ENCODE data around the gene ST3GAL3. TPM values are rescaled to one million over a fixed set of nuclear protein-coding genes. Genes with fewer than 3 reads are reported as not detected.
A peak's percentile ranks its signal among the peaks of the same experiment; 100 is the strongest.

The ST3GAL3 gene
- total and polyA plus RNA-seq, 8 donors, result 5.6 to 11.4 (median 8.6) TPM

DNA sequence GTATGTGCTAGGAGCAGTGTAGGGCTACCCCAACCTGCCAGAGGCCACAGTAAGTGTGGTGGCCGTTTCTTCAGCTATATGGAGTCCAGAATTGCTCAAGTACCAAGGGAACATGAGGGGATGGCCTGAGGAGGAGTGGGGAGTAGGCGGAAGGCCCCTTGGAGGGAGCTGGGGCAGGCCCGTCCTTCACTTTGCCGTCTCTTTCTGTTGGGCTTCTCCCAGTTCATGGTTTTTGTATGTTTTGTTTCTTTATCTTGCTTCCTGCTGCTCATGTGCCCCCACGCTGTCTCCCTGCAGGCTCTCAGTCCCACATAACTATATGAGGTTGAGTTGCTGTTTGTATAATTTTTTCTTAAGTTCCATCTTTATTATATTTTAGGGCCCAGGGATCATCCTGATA is 256.6 kb downstream of the ST3GAL3 start:
- intact Hi-C loops (cut with DNase I), result no loop called here
- Histone ChIP-seq H3K27me3 (no peaks in the 10 kb centered on the region), H3K4me1 (no peaks in the 10 kb centered on the region), H3K4me3 (no peak overlapping the region), H3K27ac (no peak overlapping the region), H3K36me3 (peaks cover 0 to under 1% (median 0%) of the 10 kb centered on the region in 3 donors), H3K9me3 (no peaks in the 10 kb centered on the region)
- DNase-seq, result no peak
- TF ChIP-seq, protein P1, sequence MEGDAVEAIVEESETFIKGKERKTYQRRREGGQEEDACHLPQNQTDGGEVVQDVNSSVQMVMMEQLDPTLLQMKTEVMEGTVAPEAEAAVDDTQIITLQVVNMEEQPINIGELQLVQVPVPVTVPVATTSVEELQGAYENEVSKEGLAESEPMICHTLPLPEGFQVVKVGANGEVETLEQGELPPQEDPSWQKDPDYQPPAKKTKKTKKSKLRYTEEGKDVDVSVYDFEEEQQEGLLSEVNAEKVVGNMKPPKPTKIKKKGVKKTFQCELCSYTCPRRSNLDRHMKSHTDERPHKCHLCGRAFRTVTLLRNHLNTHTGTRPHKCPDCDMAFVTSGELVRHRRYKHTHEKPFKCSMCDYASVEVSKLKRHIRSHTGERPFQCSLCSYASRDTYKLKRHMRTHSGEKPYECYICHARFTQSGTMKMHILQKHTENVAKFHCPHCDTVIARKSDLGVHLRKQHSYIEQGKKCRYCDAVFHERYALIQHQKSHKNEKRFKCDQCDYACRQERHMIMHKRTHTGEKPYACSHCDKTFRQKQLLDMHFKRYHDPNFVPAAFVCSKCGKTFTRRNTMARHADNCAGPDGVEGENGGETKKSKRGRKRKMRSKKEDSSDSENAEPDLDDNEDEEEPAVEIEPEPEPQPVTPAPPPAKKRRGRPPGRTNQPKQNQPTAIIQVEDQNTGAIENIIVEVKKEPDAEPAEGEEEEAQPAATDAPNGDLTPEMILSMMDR (IDR thresholded peaks at IDR 0.05), result no peak
- FAIRE-seq, result no peak
- 78 to 83% methylated on average over 5 of the region's 5 CpGs for WGBS, 2 donors
- no peak for ATAC-seq

DNA sequence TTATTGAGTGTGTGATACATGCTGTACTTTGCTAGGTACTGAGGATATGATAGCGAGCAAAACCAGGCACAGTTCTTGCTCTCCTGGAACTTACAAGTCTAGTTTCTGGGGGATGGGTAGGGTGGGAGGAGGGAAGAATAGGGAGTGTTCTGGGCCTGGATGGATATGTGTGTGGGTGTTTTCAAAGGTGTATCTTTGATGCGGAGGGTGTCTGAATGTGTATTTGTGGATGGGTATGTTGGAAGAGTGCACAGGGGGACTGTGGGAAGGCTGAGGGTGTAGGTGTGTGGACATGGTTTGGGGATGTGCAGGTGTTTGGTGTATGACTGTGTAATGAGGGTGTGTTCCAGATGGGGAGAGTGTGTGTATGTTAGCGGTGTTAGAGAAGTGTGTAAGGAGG is 258.0 kb downstream of the ST3GAL3 start:
- DNase-seq (no peak), ATAC-seq (no peak), FAIRE-seq (no peak)
- TF ChIP-seq, protein P1 (IDR thresholded peaks at IDR 0.05), result no peak
- Histone ChIP-seq H3K9me3 (no peaks in the 10 kb centered on the region), H3K4me1 (no peaks in the 10 kb centered on the region), H3K4me3 (no peak overlapping the region), H3K27me3 (no peaks in the 10 kb centered on the region), H3K27ac (no peak overlapping the region), H3K36me3 (no peaks in the 10 kb centered on the region)
- 91 to 94% methylated on average over 3 of the region's 3 CpGs for WGBS, 2 donors
- intact Hi-C loops (cut with DNase I), result no loop called here

DNA sequence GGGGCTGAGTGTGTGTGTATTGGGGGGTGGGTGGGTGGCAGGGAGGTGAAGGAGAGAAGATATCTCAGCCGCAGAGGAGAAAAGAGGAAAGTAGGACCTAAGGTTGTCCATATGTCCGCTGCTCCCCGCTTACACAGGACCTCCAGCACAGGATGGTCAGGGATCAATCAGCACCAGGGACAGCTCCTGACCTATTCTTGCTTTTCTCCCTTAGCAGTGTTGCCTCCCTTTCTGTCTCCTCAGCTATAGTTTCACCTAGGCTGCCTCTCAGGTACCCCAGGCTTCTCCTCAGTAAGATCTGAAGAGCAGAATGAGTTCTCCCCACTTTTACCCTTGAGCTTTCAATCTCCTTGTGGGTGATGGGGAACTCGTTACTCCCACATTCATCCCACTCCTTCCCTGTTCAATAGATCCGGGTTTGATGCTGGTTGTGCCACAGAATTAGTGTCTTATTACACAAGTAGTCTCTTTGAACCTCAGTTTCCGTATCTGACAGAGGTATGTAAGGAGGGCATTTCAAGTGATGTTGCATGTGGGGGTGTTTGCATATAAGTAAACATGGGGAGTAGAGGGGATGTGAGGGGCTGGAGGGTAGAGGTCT is 261.1 kb downstream of the ST3GAL3 start:
- H3K9me3 ChIP-seq, result no peaks in the 10 kb centered on the region
- ATAC-seq (peak in 2 of 4 donors; percentile 21 to 38), FAIRE-seq (no peak), DNase-seq (peak in 2 of 6 donors; percentile 9 to 24)
- no peak overlapping the region for H3K27ac ChIP-seq
- WGBS, 2 donors, result 83 to 88% methylated on average over 6 of the region's 6 CpGs
- peaks cover 0 to 6% (median 5%) of the 10 kb centered on the region in 3 donors for H3K4me1 ChIP-seq
- intact Hi-C loops (cut with DNase I), result no loop called here
- TF ChIP-seq, protein P1 (IDR thresholded peaks at IDR 0.05), result no peak
- no peaks in the 10 kb centered on the region for H3K36me3 ChIP-seq
- H3K4me3 ChIP-seq, result no peak overlapping the region
- no peaks in the 10 kb centered on the region for H3K27me3 ChIP-seq

DNA sequence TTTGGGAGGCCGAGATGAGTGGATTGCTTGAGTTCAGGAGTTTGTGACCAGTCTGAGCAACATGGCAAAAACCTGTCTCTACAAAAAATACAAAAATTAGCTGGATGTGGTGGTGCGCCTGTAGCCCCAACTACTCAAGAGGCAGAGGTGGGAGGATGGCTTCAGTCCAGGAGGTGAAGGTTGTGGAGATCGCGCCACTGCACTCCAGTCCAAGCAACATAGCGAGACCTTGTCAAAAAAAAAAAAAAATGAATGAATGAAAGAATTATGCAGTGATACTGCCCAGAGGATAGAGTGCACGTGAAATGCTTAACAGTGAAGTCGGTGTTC is 262.0 kb downstream of the ST3GAL3 start:
- ATAC-seq, result no peak
- 50 to 51% methylated on average over 7 of the region's 7 CpGs for WGBS, 2 donors
- Histone ChIP-seq H3K27ac (no peak overlapping the region), H3K36me3 (no peaks in the 10 kb centered on the region), H3K4me1 (peaks cover 0 to 9% (median 6%) of the 10 kb centered on the region in 3 donors), H3K4me3 (peak overlapping the region in 2 of 4 donors; percentile 65 to 86), H3K9me3 (no peaks in the 10 kb centered on the region), H3K27me3 (no peaks in the 10 kb centered on the region)
- TF ChIP-seq, protein P1 (IDR thresholded peaks at IDR 0.05), result no peak
- intact Hi-C loops (cut with DNase I), result no loop called here
- peak in 1 of 6 donors; percentile 14 for DNase-seq
- FAIRE-seq, result no peak

DNA sequence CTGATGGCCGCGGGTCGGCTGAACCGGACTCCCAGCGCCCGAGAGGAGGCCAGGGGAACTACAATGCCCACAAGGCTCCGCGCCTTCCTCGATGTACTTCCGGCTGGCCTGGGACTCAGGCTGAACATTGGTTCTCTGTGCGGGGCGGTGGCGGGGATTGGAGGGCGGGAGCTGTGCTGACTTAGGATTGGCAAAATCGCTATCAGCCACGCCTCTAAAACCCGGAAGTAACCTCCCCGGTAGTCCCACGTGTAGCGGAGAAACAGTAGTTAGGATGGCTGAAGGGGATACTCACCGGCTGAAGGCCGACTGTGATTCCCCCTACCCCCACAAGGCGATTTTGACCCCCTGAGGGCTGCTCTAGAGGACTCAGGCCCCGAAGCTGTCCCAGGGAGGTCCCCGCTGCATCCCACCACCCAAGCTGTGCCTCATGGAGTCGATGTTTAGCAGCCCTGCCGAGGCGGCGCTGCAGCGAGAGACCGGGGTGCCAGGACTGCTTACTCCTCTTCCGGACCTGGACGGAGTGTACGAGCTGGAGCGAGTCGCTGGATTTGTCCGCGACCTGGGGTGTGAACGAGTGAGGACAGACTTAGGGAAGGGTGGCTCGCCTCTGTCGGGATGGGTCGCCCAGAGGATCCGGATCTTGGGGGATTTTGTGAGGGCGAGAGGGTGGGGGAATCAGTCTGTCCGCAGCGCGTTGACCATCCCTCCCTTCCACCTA is 262.6 kb downstream of the ST3GAL3 start, which contains the start of gene DPH2:
TSS of gene DPH2 (plus strand) at position 265 of the 721 bp plus-strand sequence. CDS start at position 431, 166 bp downstream.
- Histone ChIP-seq H3K27ac (no peak within 1 kb of the TSS), H3K36me3 (no peaks in the 10 kb centered on the region), H3K4me1 (peaks cover 0 to 9% (median 6%) of the 10 kb centered on the region in 3 donors), H3K4me3 (peak within 1 kb of the TSS; percentile 65 to 90 (median 77)), H3K27me3 (no peaks in the 10 kb centered on the region), H3K9me3 (no peaks in the 10 kb centered on the region)
- 1% methylated on average over 47 of the region's 47 CpGs for WGBS, 2 donors
- FAIRE-seq (peak; percentile 79), DNase-seq (peak; percentile 93 to 98 (median 97)), ATAC-seq (peak; percentile 83 to 93 (median 90))
- intact Hi-C loops (cut with DNase I), result no loop called here
- TF ChIP-seq, protein P1 (IDR thresholded peaks at IDR 0.05), result no peak
